ENCODE measurements around the gene CUX1. TPM values are rescaled to one million over a fixed set of nuclear protein-coding genes. Genes with fewer than 3 reads are reported as not detected.

Gene CUX1
- total RNA-seq, 4 donors from 2014 or later = 56.9 to 124 (median 93.2) TPM

GRCh38 chr7:102295346-102296178, 478.1 kb downstream of the CUX1 start:
- WGBS, 2 donors (ENCODE audit: low coverage in 1 of 2) = 78 to 79% methylated on average over 4 to 12 of the region's 12 CpGs
- in situ Hi-C loops (cut with MboI; ENCODE audit: low pct_ligation_motif_present in 1 of 4, low pct_unique_long_range_greater_than_20kb in 1 of 4, low sequenced_read_pairs in 3 of 4) (no loop called here), intact Hi-C loops (cut with DNase I; ENCODE audit: low total_unique reads) (loop anchor here (1.0 kb wide), 1 partner anchor 553 kb away; no protein-coding TSS in a partner anchor)
- Histone ChIP-seq H3K9me3 (no peaks in the 10 kb centered on the region), H3K36me3 (no peaks in the 10 kb centered on the region), H3K27me3 (no peaks in the 10 kb centered on the region), H3K4me3 (no peak overlapping the region), H3K27ac (no peak overlapping the region), H3K4me1 (no peaks in the 10 kb centered on the region)
- no peak for TF ChIP-seq POLR2A (IDR thresholded peaks at IDR 0.05)
- TF ChIP-seq EP300 (IDR thresholded peaks at IDR 0.05; ENCODE audit: low read depth) = no peak
- TF ChIP-seq POLR2AphosphoS5 (IDR thresholded peaks at IDR 0.05) = no peak
- TF ChIP-seq CTCF (IDR thresholded peaks at IDR 0.05) = no peak
- DNase-seq = no peak

DNA sequence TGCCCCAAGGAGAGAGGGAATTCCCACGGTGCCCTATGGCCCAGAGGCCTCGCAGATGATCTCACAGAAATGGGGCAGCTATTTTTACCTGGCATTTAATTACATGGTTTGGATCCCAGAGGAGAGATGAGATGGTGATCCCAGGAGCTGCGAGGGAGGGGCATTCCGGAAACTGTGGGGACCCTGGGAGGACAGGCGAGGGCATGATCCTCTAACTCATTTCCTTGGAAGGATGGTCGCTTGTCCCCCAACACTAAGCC, 478.7 kb downstream of the CUX1 start:
- Histone ChIP-seq H3K4me1 (no peaks in the 10 kb centered on the region), H3K36me3 (no peaks in the 10 kb centered on the region), H3K27ac (no peak overlapping the region), H3K4me3 (no peak overlapping the region), H3K27me3 (no peaks in the 10 kb centered on the region), H3K9me3 (no peaks in the 10 kb centered on the region)
- WGBS, 2 donors (ENCODE audit: low coverage in 1 of 2) = 90% methylated on average over 6 of the region's 6 CpGs; no CpG with 5 or more reads in 1 of the 2 donors
- intact Hi-C loops (cut with DNase I; ENCODE audit: low total_unique reads) = no loop called here
- no peak for TF ChIP-seq EP300 (IDR thresholded peaks at IDR 0.05; ENCODE audit: low read depth)
- TF ChIP-seq POLR2A (IDR thresholded peaks at IDR 0.05) = no peak
- TF ChIP-seq POLR2AphosphoS5 (IDR thresholded peaks at IDR 0.05) = no peak
- TF ChIP-seq CTCF (IDR thresholded peaks at IDR 0.05) = no peak
- no peak for DNase-seq
- in situ Hi-C loops (cut with MboI; ENCODE audit: low pct_ligation_motif_present in 1 of 4, low pct_unique_long_range_greater_than_20kb in 1 of 4, low sequenced_read_pairs in 3 of 4) = no loop called here

GRCh38 chr7:102296514-102296913, 479.1 kb downstream of the CUX1 start:
- no peak overlapping the region for H3K27ac ChIP-seq
- no peaks in the 10 kb centered on the region for H3K27me3 ChIP-seq
- H3K36me3 ChIP-seq = no peaks in the 10 kb centered on the region
- in situ Hi-C loops (cut with MboI; ENCODE audit: low pct_ligation_motif_present in 1 of 4, low pct_unique_long_range_greater_than_20kb in 1 of 4, low sequenced_read_pairs in 3 of 4) = no loop called here
- TF ChIP-seq EP300 (IDR thresholded peaks at IDR 0.05; ENCODE audit: low read depth) = no peak
- no peak for DNase-seq
- H3K9me3 ChIP-seq = no peaks in the 10 kb centered on the region
- intact Hi-C loops (cut with DNase I; ENCODE audit: low total_unique reads) = no loop called here
- H3K4me3 ChIP-seq = no peak overlapping the region
- WGBS, 2 donors (ENCODE audit: low coverage in 1 of 2) = 88 to 89% methylated on average over 7 of the region's 7 CpGs
- no peaks in the 10 kb centered on the region for H3K4me1 ChIP-seq

DNA sequence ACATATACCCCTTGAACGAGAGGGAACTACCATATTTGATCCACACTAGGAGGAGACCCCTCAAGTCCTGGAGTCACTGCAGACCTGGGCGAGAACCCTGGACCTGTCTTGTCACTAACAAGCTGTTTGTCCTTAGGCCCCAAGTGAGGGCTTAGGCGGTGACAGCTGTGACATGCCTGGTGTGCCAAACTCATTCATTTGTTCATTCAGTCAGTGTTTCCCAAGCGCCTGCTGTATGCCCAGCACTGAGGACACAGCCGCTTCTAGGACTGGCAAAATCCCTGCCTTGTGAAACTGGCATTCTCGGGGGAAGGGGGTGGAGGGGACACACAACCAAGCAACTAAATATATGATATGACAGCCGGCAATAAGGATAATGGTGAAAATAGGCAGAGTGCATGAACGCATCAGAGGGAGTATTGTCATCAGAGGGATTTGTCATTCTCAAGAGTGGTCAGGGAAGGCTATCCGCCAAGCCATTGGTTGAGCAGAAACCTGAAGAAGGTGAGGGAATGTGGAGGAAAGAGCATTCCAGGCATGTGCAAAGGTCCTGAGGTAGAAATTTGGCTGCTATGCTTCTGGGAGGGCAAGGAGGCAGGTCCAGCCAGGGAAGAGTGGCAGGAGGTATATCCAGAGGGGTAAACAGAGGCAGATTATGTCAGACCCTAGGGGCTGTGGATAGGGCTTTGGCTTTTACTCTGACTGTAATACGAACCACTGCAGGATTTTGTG, 480.2 kb downstream of the CUX1 start:
- in situ Hi-C loops (cut with MboI; ENCODE audit: low pct_ligation_motif_present in 1 of 4, low pct_unique_long_range_greater_than_20kb in 1 of 4, low sequenced_read_pairs in 3 of 4) = no loop called here
- Histone ChIP-seq H3K36me3 (no peaks in the 10 kb centered on the region), H3K4me1 (no peaks in the 10 kb centered on the region), H3K27ac (no peak overlapping the region), H3K9me3 (no peaks in the 10 kb centered on the region), H3K4me3 (no peak overlapping the region), H3K27me3 (no peaks in the 10 kb centered on the region)
- 80 to 96% methylated on average over 1 to 10 of the region's 10 CpGs for WGBS, 2 donors (ENCODE audit: low coverage in 1 of 2)
- TF ChIP-seq POLR2A (IDR thresholded peaks at IDR 0.05) (no peak), CTCF (IDR thresholded peaks at IDR 0.05) (no peak), POLR2AphosphoS5 (IDR thresholded peaks at IDR 0.05) (no peak), EP300 (IDR thresholded peaks at IDR 0.05; ENCODE audit: low read depth) (no peak)
- intact Hi-C loops (cut with DNase I; ENCODE audit: low total_unique reads) = no loop called here
- no peak for DNase-seq
